Activated CD4-positive, alpha-beta T cell treated with anti-CD3 and anti-CD28 coated beads for 4 hours (primary cell): Measurements from ENCODE around the gene HLA-DQA1.
"Not testable (repeated sequence)": the region's sequence is repeated elsewhere in the genome, so short reads cannot be mapped to it uniquely, and the experiment has no call there.

Source experiments
- DNase-seq, 2 donors: peaks; one replicate each; pipeline ENCODE4 v3.0.0-alpha.2; 2020

HLA-DQA1 gene

GRCh38 chr6:32637219-32637880 is at the start of gene HLA-DQA1:
HLA-DQA1 (plus strand) TSS chr6:32637406; CDS start chr6:32637459, 53 bp downstream.
- no peak for DNase-seq

- DNase-seq, result no peak
These were observed 49.0 kb upstream of the HLA-DQA1 start for GRCh38 chr6:32588156-32588555.

- DNase-seq, result peak in 1 of 2 donors; percentile 4
These were observed 47.4 kb upstream of the HLA-DQA1 start, which contains the start of gene HLA-DRB1 for GRCh38 chr6:32589596-32590449. HLA-DRB1 (minus strand) TSS chr6:32589848; CDS start chr6:32589742, 106 bp downstream.

GRCh38 chr6:32590713-32591112 is 46.5 kb upstream of the HLA-DQA1 start:
- not testable (repeated sequence) for DNase-seq

GRCh38 chr6:32597024-32597423 is 40.2 kb upstream of the HLA-DQA1 start:
- no peak for DNase-seq

- no peak for DNase-seq
These were observed 34.8 kb upstream of the HLA-DQA1 start for GRCh38 chr6:32602383-32602782.

- no peak for DNase-seq
These were observed 34.0 kb upstream of the HLA-DQA1 start for GRCh38 chr6:32603222-32603621.

- DNase-seq, result no peak
These were observed 33.3 kb upstream of the HLA-DQA1 start for GRCh38 chr6:32603888-32604287.

GRCh38 chr6:32604434-32604877 is 32.8 kb upstream of the HLA-DQA1 start:
- DNase-seq, result no peak

GRCh38 chr6:32607263-32607987 is 29.8 kb upstream of the HLA-DQA1 start:
- DNase-seq, result no peak

GRCh38 chr6:32607988-32608298 is 29.3 kb upstream of the HLA-DQA1 start:
- DNase-seq, result no peak

GRCh38 chr6:32608362-32608761 is 28.8 kb upstream of the HLA-DQA1 start:
- DNase-seq, result no peak

GRCh38 chr6:32609391-32609730 is 27.8 kb upstream of the HLA-DQA1 start:
- no peak for DNase-seq

- DNase-seq, result peak; percentile 41 to 67
These were observed 27.2 kb upstream of the HLA-DQA1 start for GRCh38 chr6:32609731-32610640.

GRCh38 chr6:32610682-32611296 is 26.4 kb upstream of the HLA-DQA1 start:
- no peak for DNase-seq

GRCh38 chr6:32613475-32613874 is 23.7 kb upstream of the HLA-DQA1 start:
- no peak for DNase-seq

GRCh38 chr6:32614366-32615081 is 22.7 kb upstream of the HLA-DQA1 start:
- DNase-seq, result no peak

GRCh38 chr6:32615885-32616532 is 21.2 kb upstream of the HLA-DQA1 start:
- no peak for DNase-seq

- no peak for DNase-seq
These were observed 19.5 kb upstream of the HLA-DQA1 start for GRCh38 chr6:32617751-32618150.

- DNase-seq, result no peak
These were observed 15.8 kb upstream of the HLA-DQA1 start for GRCh38 chr6:32621372-32621771.
